SKM-1 (cell line): ENCODE data around the gene ZFP92.

Experiments used
- DNase-seq: peaks from one replicate; lab custom pipeline; 2025; ENCODE audit not compliant: unreplicated experiment; lab: John Stamatoyannopoulos, UW

The ZFP92 gene

DNA sequence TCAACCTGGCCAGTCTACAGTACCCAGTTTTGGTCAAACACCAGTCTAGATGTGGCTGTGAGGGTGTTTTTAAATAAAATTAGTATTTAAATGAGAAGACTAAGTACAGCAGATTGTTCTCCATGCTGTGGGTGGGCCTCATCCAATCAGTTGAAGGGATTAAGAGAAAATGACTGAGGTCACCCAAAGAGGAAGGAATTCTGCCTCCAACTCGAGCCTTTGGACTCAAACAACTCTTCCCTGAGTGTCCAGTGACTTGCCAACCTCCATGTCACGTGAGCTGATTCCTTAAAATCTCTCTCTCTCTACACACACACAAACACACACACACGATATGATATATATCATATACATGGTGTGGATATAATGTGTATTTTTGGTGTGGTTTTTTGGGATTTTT lies 24.6 kb downstream of the ZFP92 start:
- no peak for DNase-seq

DNA sequence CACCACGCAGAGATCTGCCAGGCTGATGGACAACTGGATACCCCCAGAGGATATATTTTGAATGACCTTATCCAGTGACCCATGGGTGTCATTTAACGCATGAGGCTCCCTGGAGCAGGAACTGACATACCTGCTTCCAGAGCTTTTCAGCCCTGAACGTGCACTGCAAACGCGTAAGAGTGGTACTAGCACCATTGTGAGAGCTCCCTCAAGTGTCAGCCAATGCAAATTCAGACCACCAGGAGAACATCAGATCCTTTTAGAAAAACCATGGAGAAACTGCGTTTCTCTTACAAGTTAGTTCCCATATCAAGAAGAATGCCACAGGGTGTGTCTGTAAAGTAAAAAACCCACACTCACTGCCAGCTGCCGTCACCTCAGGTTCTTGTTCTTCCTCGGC lies 27.3 kb downstream of the ZFP92 start:
- DNase-seq: no peak

DNA sequence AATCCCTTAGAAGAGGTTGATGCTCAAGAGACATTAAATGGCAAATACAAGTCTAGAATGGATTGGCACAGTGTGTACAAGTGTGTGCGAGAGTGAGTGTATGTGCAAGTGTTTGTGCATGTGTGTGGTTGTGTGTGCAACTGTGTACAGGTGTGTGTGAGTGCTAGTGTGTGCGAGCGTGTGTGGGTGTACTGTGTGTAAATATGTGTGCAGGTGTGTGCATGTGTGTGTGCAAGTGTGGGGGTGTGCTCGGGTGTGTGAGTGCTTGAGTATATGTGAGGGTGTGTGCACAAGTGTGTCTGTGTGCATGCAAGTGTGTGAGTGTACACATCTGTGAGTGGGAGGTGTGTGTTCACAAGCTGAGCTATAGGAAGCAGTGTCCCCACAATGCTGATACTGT lies 28.7 kb downstream of the ZFP92 start:
- no peak for DNase-seq

- no peak for DNase-seq
Measured at GRCh38 chrX:153440556-153441135, 29.4 kb downstream of the ZFP92 start.

GRCh38 chrX:153441296-153441695 lies 30.0 kb downstream of the ZFP92 start:
- no peak for DNase-seq

GRCh38 chrX:153441981-153442380 lies 30.7 kb downstream of the ZFP92 start:
- no peak for DNase-seq

GRCh38 chrX:153442463-153442862 lies 31.2 kb downstream of the ZFP92 start:
- no peak for DNase-seq

DNA sequence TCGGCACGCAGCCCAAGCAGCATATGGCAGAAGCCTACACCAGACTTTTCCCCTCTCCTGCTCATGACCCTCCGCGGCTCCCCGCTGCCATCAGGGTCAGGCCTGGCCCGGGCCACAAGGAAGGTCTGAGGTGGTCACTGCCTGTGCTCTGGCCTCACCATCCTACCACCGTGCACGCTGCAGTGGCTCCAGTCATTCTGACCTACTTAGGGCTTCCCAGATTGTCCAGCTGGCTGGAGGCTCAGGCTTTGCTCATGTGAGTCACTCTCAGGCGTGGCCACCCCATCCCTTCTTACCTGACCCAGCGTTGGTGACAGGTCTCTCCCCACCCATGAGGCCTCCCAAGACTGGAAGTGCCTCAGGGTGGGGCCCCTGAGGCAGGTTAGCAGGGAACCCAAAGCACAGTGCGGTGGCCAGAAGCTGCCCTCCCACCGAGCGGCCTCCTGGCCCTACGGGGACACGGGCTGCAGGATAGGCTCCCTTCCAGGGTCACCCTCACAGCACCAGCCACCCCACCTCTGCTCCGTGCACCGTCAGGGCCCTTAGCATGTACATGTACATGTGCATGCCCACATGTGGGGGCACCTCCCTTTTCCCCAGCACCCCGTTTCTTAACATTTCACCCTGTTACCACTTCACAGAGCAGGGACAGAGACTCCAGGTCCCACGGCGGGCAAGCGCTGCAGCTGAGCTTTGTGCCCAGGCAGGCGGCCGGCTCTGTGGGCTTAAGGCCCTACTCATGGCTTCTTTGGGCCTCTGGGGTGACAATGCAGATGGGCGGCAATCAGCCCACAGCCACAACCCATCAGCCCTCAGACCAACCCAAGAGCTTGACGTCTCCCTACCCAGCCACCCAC lies 32.4 kb downstream of the ZFP92 start:
- no peak for DNase-seq

GRCh38 chrX:153444333-153445011 lies 33.2 kb downstream of the ZFP92 start:
- DNase-seq: no peak

GRCh38 chrX:153445106-153445855 lies 34.0 kb downstream of the ZFP92 start:
- DNase-seq: no peak

GRCh38 chrX:153445856-153446635 lies 34.8 kb downstream of the ZFP92 start, which contains the start of gene TREX2:
TREX2 (minus strand) TSS chrX:153446056; CDS start chrX:153445430, 626 bp downstream.
- no peak for DNase-seq

GRCh38 chrX:153446636-153446936 lies 35.3 kb downstream of the ZFP92 start:
- no peak for DNase-seq

GRCh38 chrX:153446950-153447580 lies 35.8 kb downstream of the ZFP92 start:
- DNase-seq: no peak

DNA sequence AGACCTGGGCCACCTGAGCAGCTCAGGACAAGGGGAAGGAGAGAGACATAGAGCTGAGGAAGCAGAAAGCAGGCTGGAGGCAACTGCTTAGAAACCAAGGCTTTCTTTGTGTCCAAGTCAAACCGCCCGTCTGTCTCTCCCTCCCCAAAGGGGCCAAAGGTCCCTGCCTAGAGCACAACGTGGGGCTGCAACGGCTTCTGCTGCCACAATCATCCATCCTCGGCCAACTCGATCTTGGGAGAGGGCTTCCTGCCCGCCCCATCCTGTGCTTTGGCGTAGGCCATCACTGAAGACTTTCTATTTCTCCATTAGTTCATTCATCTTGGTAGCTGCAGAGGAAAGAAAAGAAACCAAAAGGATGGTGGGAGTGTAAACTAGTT lies 36.3 kb downstream of the ZFP92 start:
- no peak for DNase-seq

DNA sequence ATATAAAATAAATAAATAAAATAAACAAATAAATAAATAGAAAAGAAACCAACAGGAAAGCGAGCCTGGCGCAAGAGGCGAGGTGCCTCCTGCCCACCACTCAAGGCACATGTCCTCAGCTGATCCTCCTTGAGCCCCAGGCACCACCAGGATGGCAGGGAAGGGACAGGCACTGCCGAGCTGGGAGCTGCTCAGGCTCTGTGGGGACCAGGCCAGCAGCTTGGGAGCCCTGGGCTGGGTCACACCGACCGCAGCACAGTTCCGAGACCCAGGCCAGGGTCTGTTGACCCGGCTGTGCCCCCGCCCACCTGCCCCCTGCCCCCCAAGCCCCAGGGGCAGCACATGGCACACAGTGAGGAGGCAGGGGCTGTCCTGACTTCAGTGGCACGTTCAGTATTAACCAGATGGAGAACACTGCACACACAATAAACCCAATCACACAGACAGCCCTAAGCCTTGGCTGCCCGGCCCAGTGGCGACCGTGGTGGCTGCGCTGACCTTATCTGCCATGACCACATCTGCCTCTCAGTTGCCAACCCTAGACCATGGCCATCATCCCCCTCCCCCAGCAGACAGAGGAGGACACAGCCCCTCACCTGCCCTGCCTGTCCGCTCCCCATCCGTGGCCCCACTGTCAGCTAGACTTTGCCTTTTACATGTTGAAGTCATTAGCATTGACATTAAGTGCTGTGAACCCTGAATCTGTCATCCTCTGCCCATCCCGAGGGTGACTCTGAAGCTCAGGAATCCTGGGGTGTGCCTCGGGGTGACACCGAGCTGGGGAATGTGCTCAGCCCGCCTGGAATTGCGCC lies 37.5 kb downstream of the ZFP92 start:
- no peak for DNase-seq

- no peak for DNase-seq
Measured at GRCh38 chrX:153449368-153450113, 38.3 kb downstream of the ZFP92 start.

DNA sequence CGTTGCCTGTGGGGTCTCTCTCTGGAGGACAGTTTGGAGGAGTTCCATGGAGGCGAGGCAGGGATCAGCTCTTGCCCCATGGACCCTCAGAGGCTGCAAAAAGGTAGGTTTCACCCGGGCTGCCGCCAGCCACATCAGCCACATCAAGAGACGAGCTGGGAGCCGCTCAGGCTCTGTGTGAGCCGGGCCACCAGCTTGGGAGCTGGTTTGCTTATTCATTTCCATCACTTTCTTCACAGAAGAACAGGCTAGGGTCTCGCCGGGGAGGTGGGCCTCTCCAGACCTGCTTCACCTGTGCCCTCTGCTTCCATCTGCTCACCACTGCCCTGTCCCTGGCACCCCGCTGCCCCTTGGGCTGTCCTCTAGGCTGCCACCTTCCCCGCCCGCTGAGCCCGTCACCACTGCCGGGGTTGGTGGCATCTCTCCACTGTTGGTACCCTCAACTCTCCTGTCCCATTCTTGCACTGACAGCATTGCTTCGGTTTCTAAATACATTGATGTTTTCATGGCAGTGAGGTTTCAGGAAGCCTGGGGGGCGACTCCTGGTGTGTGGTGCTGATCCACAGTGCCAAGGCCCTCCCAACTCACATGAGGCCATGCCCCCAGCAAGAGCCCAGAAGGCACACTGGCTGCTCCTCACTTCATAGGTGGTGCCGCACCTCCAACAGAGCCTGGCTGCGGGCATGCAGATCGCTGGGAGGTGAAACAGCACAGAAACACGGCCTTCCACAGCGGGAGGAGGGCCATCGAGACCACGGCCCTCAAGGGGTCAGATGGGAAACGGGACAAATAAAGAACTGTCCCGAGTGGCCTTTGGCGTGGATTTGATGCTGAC lies 39.1 kb downstream of the ZFP92 start:
- no peak for DNase-seq

DNA sequence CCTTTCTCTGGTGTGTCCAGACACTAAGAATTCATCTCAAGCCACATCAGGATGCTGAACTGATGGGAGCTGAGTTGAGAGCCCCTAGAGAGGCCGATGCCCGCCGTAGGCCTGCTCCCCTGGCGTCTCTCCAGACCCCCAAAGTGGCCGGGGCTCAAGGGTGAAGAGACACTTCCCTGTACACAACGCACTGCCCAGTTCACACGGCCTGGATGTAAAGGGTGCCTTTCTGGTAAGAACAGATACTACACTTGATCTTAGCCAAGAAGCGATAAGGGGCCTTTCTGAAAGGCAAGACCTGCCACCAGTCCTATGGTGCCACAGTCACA lies 39.6 kb downstream of the ZFP92 start:
- DNase-seq: no peak
